Lower leg skin (tissue), 4 donors: ENCODE results near the gene SPTLC1. TPM values are rescaled to one million over a fixed set of nuclear protein-coding genes. Genes with fewer than 3 reads are reported as not detected.
A peak's percentile ranks its signal among the peaks of the same experiment; 100 is the strongest.
"Not testable (repeated sequence)": the region's sequence is repeated elsewhere in the genome, so short reads cannot be mapped to it uniquely, and the experiment has no call there.

ENCODE experiments used
- DNase-seq, 2 donors: peaks; one replicate each; pipeline ENCODE4 v3.0.0-alpha.2; 2019; ENCODE audit warnings: low spot score in 2 of 2
- H3K4me3 ChIP-seq: fragments of 200-600 bp; sonication (generic); 2 replicates; pipeline ENCODE4 v1.5.1; 2017; ENCODE audit warnings: mild to moderate bottlenecking, low read depth; ENCODE audit not compliant: poor library complexity, severe bottlenecking
- CTCF ChIP-seq, 3 donors: fragments of 450-650 bp; IDR thresholded peaks; one replicate each; pipeline ENCODE4 v1.5.1; 2016; ENCODE audit warnings: antibody characterized with exemption in 3 of 3, mild to moderate bottlenecking in 3 of 3, moderate library complexity in 2 of 3
- POLR2A ChIP-seq, 2 donors: fragments of 450-650 bp; IDR thresholded peaks; one replicate each; pipeline ENCODE4 v1.6.1; 2016 to 2017; ENCODE audit warnings: antibody characterized with exemption in 2 of 2, mild to moderate bottlenecking in 1 of 2, moderate library complexity in 1 of 2
- WGBS, 2 donors: methylation state at CpG; one replicate each; pipeline ENCODE4 v1.1.5; 2018; 5-methylcytosine and 5-hydroxymethylcytosine counted together
- intact Hi-C: fragments of 100-400 bp; cut with DNase I; formaldehyde crosslinking; loops from one replicate; pipeline ENCODE4 v1.15.0; 2023; ENCODE audit warnings: low total_unique reads
- total RNA-seq, 4 donors: library from RNA; depleted of rRNA; stranded (reverse); fragments of >200 nt; gene quantifications; one replicate each; pipeline ENCODE4 v1.1.0, GENCODE V29; 2016

Gene SPTLC1
- total RNA-seq, 4 donors from 2014 or later: 80.5 to 99.6 (median 95.6) TPM

- DNase-seq: no peak
- H3K4me3 ChIP-seq: no peak overlapping the region
- WGBS, 2 donors: 78 to 83% methylated on average over 17 to 19 of the region's 19 CpGs
- intact Hi-C loops: loop anchor here (5.0 kb wide), 2 partner anchors 106 to 121 kb away; no protein-coding TSS in a partner anchor
- no peak for TF ChIP-seq POLR2A (IDR thresholded peaks at IDR 0.05)
- no peak for TF ChIP-seq CTCF (IDR thresholded peaks at IDR 0.05)
These were observed 21.1 kb upstream of the SPTLC1 start for GRCh38 chr9:92136184-92136858.

DNA sequence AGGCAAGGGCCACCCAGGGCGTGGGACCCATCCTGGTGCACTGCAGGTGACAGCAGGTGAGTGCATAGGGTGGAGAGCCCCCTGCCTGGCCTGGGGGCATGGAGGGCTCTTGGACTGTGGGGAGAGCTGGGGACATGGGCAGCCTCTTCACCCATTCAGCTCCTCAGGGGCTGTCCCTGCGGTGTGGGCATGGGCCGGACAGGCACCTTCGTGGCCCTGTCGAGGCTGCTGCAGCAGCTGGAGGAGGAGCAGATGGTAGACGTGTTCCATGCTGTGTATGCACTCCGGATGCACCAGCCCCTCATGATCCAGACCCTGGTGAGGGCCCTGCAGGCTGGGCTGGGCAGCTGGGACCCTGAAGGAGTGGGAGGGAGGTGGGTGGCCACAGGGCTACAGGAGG, 20.4 kb upstream of the SPTLC1 start:
- intact Hi-C loops: loop anchor here (5.0 kb wide), 2 partner anchors 107 to 122 kb away; no protein-coding TSS in a partner anchor

DNA sequence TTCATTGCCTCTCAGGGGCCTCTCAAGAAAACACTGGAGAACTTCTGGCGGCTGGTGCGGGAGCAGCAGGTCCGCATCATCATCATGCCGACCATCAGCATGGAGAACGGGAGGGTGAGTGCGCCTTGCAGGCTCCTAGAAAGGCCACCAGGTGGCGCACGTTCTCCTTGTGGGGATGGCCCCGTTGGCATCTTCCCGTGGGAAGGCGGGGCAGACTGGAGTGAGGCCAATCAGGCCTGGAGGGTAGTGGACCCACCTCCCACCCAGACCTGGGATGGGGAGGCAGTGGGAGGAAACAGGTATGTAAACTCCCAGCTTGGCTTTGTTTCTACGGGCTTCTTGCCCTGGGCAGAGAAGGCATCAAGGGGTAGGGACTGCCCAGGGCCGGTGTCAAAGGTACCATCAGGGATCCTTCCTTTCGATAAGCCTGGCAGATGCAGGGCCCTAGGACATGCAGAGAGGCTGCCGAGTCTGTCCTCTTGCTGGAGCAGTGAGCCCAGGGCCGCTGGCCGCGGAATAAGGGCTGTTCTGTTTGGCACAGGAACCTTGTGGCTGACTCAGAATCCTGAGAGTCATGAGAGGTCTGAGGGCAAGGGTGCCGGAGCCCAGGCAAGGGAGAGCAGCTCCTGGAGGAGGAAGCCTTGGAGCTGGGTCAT, 18.9 kb upstream of the SPTLC1 start:
- intact Hi-C loops: no loop called here
- WGBS, 2 donors: 2 to 11% methylated on average over 17 to 18 of the region's 19 CpGs
- TF ChIP-seq POLR2A (IDR thresholded peaks at IDR 0.05) (no peak), CTCF (IDR thresholded peaks at IDR 0.05) (peak in 1 of 3 donors; percentile 27)
- DNase-seq: peak; percentile 66 to 95
- no peak overlapping the region for H3K4me3 ChIP-seq

More for the DNA sequence above, 20.4 kb upstream of the SPTLC1 start:
- no peak for DNase-seq
- 84 to 93% methylated on average over 5 to 6 of the region's 7 CpGs for WGBS, 2 donors
- no peak for TF ChIP-seq CTCF (IDR thresholded peaks at IDR 0.05)
- TF ChIP-seq POLR2A (IDR thresholded peaks at IDR 0.05): no peak
- no peak overlapping the region for H3K4me3 ChIP-seq

DNA sequence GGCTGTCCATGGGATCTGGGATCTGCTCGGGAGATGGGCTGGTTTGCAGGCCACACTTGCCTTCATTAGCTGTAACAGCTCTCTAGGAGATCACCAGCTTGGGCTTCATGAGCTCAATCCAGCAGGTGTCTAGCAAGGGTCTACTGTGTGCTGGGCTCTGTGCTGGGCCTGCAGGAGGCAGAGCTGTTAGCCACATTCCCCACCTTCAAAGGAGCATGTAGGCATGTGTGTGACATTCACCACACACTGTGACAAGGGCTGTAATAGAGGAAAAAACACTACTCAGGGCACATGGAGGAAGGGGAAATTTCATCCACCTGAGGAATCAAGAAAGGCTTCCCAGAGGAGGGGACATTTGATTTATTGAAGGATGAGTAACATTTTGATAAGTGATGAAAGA, 17.7 kb upstream of the SPTLC1 start:
- intact Hi-C loops, DNase-seq, H3K4me3 ChIP-seq: not testable (repeated sequence)
- 50 to 83% methylated on average over 1 of the region's 1 CpG for WGBS, 2 donors

DNA sequence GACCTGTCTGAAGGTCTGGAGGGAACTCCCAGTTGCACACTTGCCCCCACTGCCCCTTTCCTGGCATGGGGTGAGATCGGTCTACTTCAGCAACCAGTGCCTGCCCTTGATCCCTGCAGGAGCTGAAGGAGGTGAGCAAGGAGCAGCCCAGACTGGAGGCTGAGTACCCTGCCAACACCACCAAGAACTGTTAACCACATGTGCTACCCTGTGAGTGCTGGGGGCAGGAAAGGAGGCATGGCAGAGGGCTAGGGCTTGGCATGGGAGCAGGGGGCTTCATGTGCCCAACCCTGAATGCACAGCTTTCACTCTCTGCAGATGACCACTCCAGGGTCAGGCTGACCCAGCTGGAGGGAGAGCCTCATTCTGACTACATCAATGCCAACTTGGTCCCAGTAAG, 17.3 kb upstream of the SPTLC1 start:
- intact Hi-C loops: no loop called here
- TF ChIP-seq POLR2A (IDR thresholded peaks at IDR 0.05) (no peak), CTCF (IDR thresholded peaks at IDR 0.05) (no peak)
- no peak overlapping the region for H3K4me3 ChIP-seq
- WGBS, 2 donors: 100% methylated on average over 1 of the region's 1 CpG
- DNase-seq: no peak

DNA sequence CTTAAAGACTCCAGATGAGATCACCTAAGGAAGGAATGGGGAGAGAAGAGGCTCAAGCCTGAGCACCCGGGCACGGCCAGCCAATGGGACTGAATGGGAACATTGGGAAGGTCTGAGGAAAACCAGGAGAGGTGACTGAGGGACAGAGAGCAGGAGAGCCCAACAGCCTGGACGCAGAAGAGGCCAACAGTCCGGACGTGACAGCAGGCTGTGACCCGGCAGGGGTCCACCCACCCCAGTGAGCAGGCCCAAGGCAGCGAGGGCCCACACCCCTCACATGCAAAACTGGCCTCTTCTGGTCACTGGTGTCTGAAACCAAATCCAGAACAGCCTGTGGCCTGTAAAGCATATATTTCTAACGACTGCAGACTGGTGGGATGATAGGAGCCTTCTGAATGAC, 7.6 kb upstream of the SPTLC1 start:
- intact Hi-C loops: no loop called here
- WGBS, 2 donors: 63 to 73% methylated on average over 8 of the region's 8 CpGs
- TF ChIP-seq CTCF (IDR thresholded peaks at IDR 0.05) (no peak), POLR2A (IDR thresholded peaks at IDR 0.05) (no peak)
- DNase-seq: no peak
- no peak overlapping the region for H3K4me3 ChIP-seq
